Muscle of leg (tissue), 11 donors: Measurements from ENCODE around the gene BDH1. TPM values are rescaled to one million over a fixed set of nuclear protein-coding genes. Genes with fewer than 3 reads are reported as not detected.
A peak's percentile ranks its signal among the peaks of the same experiment; 100 is the strongest.
"Not testable (repeated sequence)": the region's sequence is repeated elsewhere in the genome, so short reads cannot be mapped to it uniquely, and the experiment has no call there.

Experiments used
- DNase-seq: peaks from one replicate; pipeline ENCODE4 v3.0.0; 2013
- H3K27ac ChIP-seq: one replicate; pipeline ENCODE4 v1.5.1; 2013; ENCODE audit warnings: mild to moderate bottlenecking, low read length, control low read depth
- H3K27me3 ChIP-seq: one replicate; pipeline ENCODE4 v1.6.1; 2013; ENCODE audit warnings: low read length; ENCODE audit not compliant: control insufficient read depth, insufficient read depth
- H3K36me3 ChIP-seq: one replicate; pipeline ENCODE4 v1.6.1; 2013; ENCODE audit warnings: low read length; ENCODE audit not compliant: control insufficient read depth, insufficient read depth
- H3K4me1 ChIP-seq: one replicate; pipeline ENCODE4 v1.6.1; 2013; ENCODE audit warnings: low read length; ENCODE audit not compliant: control insufficient read depth, insufficient read depth
- H3K4me3 ChIP-seq: one replicate; pipeline ENCODE4 v1.5.1; 2013; ENCODE audit warnings: low read length, control low read depth
- H3K9me3 ChIP-seq: replicated peaks from 2 replicates; pipeline ENCODE4 v1.6.1; 2013; ENCODE audit warnings: low read depth, low read length; ENCODE audit not compliant: control insufficient read depth
- WGBS: methylation state at CpG from one replicate; pipeline ENCODE4 v1.1.5; 2013; ENCODE audit warnings: missing lambda C conversion rate; ENCODE audit not compliant: insufficient coverage; 5-methylcytosine and 5-hydroxymethylcytosine counted together
- polyA plus RNA-seq, 8 donors: library from polyadenylated mRNA; unstranded; fragments of 120-200 nt; gene quantifications; one replicate each; pipeline versions ENCODE4 v1.2.1 to v1.2.3, GENCODE V29; 2013; ENCODE audit warnings: inconsistent platforms in 1 of 8, low replicate concordance in 1 of 8; ENCODE audit not compliant: insufficient read length in 8 of 8, insufficient read depth in 1 of 8
- total RNA-seq: library from RNA; stranded (reverse); fragments of 120-200 nt; gene quantifications from one replicate; pipeline ENCODE4 v1.2.4, GENCODE V29; 2013

The BDH1 gene
- total and polyA plus RNA-seq, 9 donors, result 3.2 to 7.4 (median 3.9) TPM

- 83% methylated on average over 1 of the region's 12 CpGs for WGBS
- peak; percentile 20 for DNase-seq
Observed at GRCh38 chr3:197595470-197596185, 39.9 kb upstream of the BDH1 start.

GRCh38 chr3:197593046-197593380, 37.2 kb upstream of the BDH1 start:
- WGBS, result 81% methylated on average over 9 of the region's 9 CpGs
- Histone ChIP-seq H3K9me3 (no peaks in the 10 kb centered on the region), H3K27me3 (no peaks in the 10 kb centered on the region), H3K27ac (no peak overlapping the region), H3K4me3 (no peak overlapping the region), H3K36me3 (no peaks in the 10 kb centered on the region), H3K4me1 (no peaks in the 10 kb centered on the region)
- DNase-seq, result no peak

More at GRCh38 chr3:197595470-197596185, 39.9 kb upstream of the BDH1 start:
- H3K9me3 ChIP-seq, result no peaks in the 10 kb centered on the region
- H3K4me3 ChIP-seq, result no peak overlapping the region
- no peaks in the 10 kb centered on the region for H3K36me3 ChIP-seq
- no peaks in the 10 kb centered on the region for H3K27me3 ChIP-seq
- peaks cover 7% of the 10 kb centered on the region for H3K4me1 ChIP-seq
- H3K27ac ChIP-seq, result no peak overlapping the region

GRCh38 chr3:197592361-197593045, 36.7 kb upstream of the BDH1 start:
- Histone ChIP-seq H3K27me3 (no peaks in the 10 kb centered on the region), H3K27ac (no peak overlapping the region), H3K4me1 (no peaks in the 10 kb centered on the region), H3K9me3 (no peaks in the 10 kb centered on the region), H3K4me3 (no peak overlapping the region), H3K36me3 (no peaks in the 10 kb centered on the region)
- 70% methylated on average over 14 of the region's 18 CpGs for WGBS
- no peak for DNase-seq

GRCh38 chr3:197591816-197592215, 36.0 kb upstream of the BDH1 start:
- 82% methylated on average over 6 of the region's 6 CpGs for WGBS
- Histone ChIP-seq H3K36me3 (no peaks in the 10 kb centered on the region), H3K27me3 (no peaks in the 10 kb centered on the region)

GRCh38 chr3:197590313-197590962, 34.7 kb upstream of the BDH1 start:
- Histone ChIP-seq H3K36me3 (no peaks in the 10 kb centered on the region), H3K27ac (no peak overlapping the region), H3K4me3 (no peak overlapping the region), H3K27me3 (no peaks in the 10 kb centered on the region), H3K9me3 (no peaks in the 10 kb centered on the region), H3K4me1 (no peaks in the 10 kb centered on the region)
- WGBS, result 67% methylated on average over 3 of the region's 4 CpGs
- DNase-seq, result no peak

More at GRCh38 chr3:197591816-197592215, 36.0 kb upstream of the BDH1 start:
- DNase-seq, result no peak
- H3K9me3 ChIP-seq, result no peaks in the 10 kb centered on the region
- no peak overlapping the region for H3K27ac ChIP-seq
- H3K4me1 ChIP-seq, result no peaks in the 10 kb centered on the region
- no peak overlapping the region for H3K4me3 ChIP-seq

GRCh38 chr3:197589545-197589944, 33.8 kb upstream of the BDH1 start:
- Histone ChIP-seq H3K36me3 (no peaks in the 10 kb centered on the region), H3K9me3 (no peaks in the 10 kb centered on the region), H3K4me3 (no peak overlapping the region), H3K27me3 (no peaks in the 10 kb centered on the region), H3K4me1 (no peaks in the 10 kb centered on the region), H3K27ac (no peak overlapping the region)
- DNase-seq, result no peak
- WGBS, result 84% methylated on average over 5 of the region's 13 CpGs

GRCh38 chr3:197586768-197587167, 31.0 kb upstream of the BDH1 start:
- not testable (repeated sequence) for H3K4me1 ChIP-seq, H3K4me3 ChIP-seq, H3K27ac ChIP-seq, H3K9me3 ChIP-seq, H3K27me3 ChIP-seq, DNase-seq, H3K36me3 ChIP-seq
- 90% methylated on average over 5 of the region's 11 CpGs for WGBS

GRCh38 chr3:197586181-197586580, 30.4 kb upstream of the BDH1 start:
- H3K4me1 ChIP-seq, result no peaks in the 10 kb centered on the region
- no peaks in the 10 kb centered on the region for H3K27me3 ChIP-seq
- no peaks in the 10 kb centered on the region for H3K36me3 ChIP-seq
- no peak overlapping the region for H3K27ac ChIP-seq
- DNase-seq, result no peak
- no peak overlapping the region for H3K4me3 ChIP-seq
- WGBS, result 83% methylated on average over 2 of the region's 2 CpGs
- no peaks in the 10 kb centered on the region for H3K9me3 ChIP-seq

- no CpG with 5 or more reads among the region's 5 CpGs for WGBS
- Histone ChIP-seq H3K4me3 (no peak overlapping the region), H3K9me3 (no peaks in the 10 kb centered on the region), H3K36me3 (no peaks in the 10 kb centered on the region), H3K27me3 (no peaks in the 10 kb centered on the region), H3K27ac (no peak overlapping the region), H3K4me1 (no peaks in the 10 kb centered on the region)
- DNase-seq, result no peak
Observed at GRCh38 chr3:197584733-197585132, 29.0 kb upstream of the BDH1 start.

GRCh38 chr3:197583371-197583770, 27.6 kb upstream of the BDH1 start:
- H3K27me3 ChIP-seq, result no peaks in the 10 kb centered on the region
- no peaks in the 10 kb centered on the region for H3K9me3 ChIP-seq
- DNase-seq, result no peak
- no peak overlapping the region for H3K4me3 ChIP-seq
- H3K27ac ChIP-seq, result no peak overlapping the region
- H3K36me3 ChIP-seq, result no peaks in the 10 kb centered on the region
- 100% methylated on average over 1 of the region's 7 CpGs for WGBS
- H3K4me1 ChIP-seq, result no peaks in the 10 kb centered on the region
